Measurements from ENCODE around the gene ZSCAN9.

ZSCAN9 gene

DNA sequence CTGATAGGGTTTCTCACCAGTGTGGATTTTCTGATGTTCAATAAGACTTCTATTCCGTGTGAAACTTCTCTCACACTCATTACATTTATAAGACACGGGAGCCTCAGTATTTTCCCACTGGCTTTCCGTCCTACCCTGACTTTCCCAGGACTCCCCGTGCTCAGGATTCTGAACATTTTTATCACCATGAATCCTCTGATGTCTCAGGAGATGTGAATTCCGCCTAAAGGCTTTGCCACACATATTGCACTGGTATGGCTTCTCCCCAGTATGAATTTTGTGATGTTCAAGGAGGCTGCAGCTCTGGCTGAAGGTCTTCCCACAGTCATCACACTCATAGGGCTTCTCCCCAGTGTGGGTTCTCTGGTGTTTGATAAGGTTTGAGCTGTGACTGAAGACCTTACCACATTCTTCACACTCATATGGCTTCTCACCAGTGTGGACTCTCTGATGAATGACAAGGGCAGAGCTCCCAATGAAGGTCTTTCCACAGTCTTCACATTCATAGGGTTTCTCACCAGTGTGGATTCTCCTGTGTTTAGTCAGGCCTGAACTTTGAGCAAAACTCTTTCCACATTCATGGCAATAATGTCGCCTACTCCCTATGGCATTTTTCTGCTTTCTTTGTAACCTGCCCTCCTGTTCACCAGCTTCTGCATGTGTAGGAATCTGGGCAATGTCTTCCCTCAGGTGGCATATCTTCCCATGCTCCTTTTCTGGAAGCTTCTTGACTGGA is 20.3 kb downstream of the ZSCAN9 start:
- DNase-seq (ENCODE audit: extremely low read depth, insufficient read length): no peak
- H3K27me3 ChIP-seq (replicated peaks; ENCODE audit: control insufficient read depth, insufficient read depth, low read length): no peaks in the 10 kb centered on the region
- H3K4me3 ChIP-seq (replicated peaks; ENCODE audit: low read depth, low read length): no peak overlapping the region
- peaks cover 8% of the 10 kb centered on the region for H3K36me3 ChIP-seq (ENCODE audit: control insufficient read depth, insufficient read depth, low read length)
- TF ChIP-seq, protein P1, sequence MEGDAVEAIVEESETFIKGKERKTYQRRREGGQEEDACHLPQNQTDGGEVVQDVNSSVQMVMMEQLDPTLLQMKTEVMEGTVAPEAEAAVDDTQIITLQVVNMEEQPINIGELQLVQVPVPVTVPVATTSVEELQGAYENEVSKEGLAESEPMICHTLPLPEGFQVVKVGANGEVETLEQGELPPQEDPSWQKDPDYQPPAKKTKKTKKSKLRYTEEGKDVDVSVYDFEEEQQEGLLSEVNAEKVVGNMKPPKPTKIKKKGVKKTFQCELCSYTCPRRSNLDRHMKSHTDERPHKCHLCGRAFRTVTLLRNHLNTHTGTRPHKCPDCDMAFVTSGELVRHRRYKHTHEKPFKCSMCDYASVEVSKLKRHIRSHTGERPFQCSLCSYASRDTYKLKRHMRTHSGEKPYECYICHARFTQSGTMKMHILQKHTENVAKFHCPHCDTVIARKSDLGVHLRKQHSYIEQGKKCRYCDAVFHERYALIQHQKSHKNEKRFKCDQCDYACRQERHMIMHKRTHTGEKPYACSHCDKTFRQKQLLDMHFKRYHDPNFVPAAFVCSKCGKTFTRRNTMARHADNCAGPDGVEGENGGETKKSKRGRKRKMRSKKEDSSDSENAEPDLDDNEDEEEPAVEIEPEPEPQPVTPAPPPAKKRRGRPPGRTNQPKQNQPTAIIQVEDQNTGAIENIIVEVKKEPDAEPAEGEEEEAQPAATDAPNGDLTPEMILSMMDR (IDR thresholded peaks at IDR 0.05; ENCODE audit: insufficient read depth, low read length, poor library complexity, severe bottlenecking): no peak

DNA sequence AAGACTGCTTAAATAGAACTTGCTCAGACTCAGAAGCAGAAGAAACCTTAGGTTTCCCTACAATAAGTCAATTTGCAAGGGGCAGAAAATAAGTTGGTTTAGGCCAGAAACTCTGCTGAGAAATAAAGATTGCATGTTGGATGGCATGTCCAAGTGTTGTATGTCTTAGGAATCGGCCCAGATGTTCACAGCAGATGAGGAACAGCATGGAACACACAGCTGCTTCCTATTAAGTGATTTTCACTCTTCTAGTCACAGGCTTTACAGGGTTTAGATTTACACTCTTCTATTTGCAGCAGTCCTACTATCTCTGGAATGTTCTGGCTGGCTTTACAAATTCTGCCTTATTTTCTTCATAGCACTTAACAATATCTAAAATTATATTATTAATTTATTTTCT is 23.8 kb downstream of the ZSCAN9 start:
- Histone ChIP-seq H3K27me3 (replicated peaks; ENCODE audit: control insufficient read depth, insufficient read depth, low read length) (no peaks in the 10 kb centered on the region), H3K36me3 (ENCODE audit: control insufficient read depth, insufficient read depth, low read length) (peaks cover 8% of the 10 kb centered on the region), H3K4me3 (replicated peaks; ENCODE audit: low read depth, low read length) (no peak overlapping the region)
- TF ChIP-seq, protein P1 (IDR thresholded peaks at IDR 0.05; ENCODE audit: insufficient read depth, low read length, poor library complexity, severe bottlenecking): no peak
- no peak for DNase-seq (ENCODE audit: extremely low read depth, insufficient read length)

DNA sequence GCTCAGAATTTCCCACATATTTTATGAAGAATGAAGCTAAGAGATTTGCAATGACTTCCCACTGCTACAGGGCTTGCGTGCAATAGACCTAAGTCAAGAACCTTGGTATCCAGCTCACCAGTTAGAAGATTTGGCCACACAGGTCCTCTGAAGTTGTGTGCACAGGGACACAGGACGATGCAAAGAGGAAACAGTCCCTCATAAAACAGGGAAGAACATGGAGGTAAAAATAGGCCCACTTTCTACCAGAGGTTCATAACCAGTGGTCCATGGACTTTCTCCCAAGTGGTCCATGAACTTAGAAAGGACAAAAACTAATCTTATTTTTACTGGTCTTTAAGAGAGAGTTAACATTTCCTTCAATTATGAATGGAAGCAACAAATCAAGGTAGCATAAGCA is 25.7 kb downstream of the ZSCAN9 start:
- Histone ChIP-seq H3K36me3 (ENCODE audit: control insufficient read depth, insufficient read depth, low read length) (peaks cover 6% of the 10 kb centered on the region), H3K27me3 (replicated peaks; ENCODE audit: control insufficient read depth, insufficient read depth, low read length) (no peaks in the 10 kb centered on the region), H3K4me3 (replicated peaks; ENCODE audit: low read depth, low read length) (peak overlapping the region; percentile 79)
- TF ChIP-seq, protein P1 (IDR thresholded peaks at IDR 0.05; ENCODE audit: insufficient read depth, low read length, poor library complexity, severe bottlenecking): no peak
- no peak for DNase-seq (ENCODE audit: extremely low read depth, insufficient read length)

DNA sequence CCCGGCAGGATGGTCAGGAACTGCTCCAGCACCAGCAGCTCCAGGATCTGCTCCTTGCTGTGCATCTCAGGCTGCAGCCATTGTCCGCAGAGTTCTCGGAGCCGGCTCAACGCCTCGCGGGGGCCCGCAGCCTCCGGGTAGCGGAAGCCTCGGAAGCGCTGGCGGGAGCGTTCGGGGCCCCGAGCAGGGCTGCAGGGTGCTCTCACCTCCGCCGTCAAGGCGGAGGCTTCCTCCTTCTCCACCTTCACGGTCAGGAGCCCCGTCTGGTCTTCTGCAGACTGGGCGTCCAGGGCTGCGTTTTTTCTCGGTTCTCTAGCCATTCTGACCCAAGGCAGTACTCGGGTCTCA is 26.6 kb downstream of the ZSCAN9 start:
- DNase-seq (ENCODE audit: extremely low read depth, insufficient read length): peak; percentile 62
- H3K36me3 ChIP-seq (ENCODE audit: control insufficient read depth, insufficient read depth, low read length): peaks cover under 1% of the 10 kb centered on the region
- no peaks in the 10 kb centered on the region for H3K27me3 ChIP-seq (replicated peaks; ENCODE audit: control insufficient read depth, insufficient read depth, low read length)
- TF ChIP-seq, protein P1 (IDR thresholded peaks at IDR 0.05; ENCODE audit: insufficient read depth, low read length, poor library complexity, severe bottlenecking): no peak
- peak overlapping the region; percentile 79 for H3K4me3 ChIP-seq (replicated peaks; ENCODE audit: low read depth, low read length)

DNA sequence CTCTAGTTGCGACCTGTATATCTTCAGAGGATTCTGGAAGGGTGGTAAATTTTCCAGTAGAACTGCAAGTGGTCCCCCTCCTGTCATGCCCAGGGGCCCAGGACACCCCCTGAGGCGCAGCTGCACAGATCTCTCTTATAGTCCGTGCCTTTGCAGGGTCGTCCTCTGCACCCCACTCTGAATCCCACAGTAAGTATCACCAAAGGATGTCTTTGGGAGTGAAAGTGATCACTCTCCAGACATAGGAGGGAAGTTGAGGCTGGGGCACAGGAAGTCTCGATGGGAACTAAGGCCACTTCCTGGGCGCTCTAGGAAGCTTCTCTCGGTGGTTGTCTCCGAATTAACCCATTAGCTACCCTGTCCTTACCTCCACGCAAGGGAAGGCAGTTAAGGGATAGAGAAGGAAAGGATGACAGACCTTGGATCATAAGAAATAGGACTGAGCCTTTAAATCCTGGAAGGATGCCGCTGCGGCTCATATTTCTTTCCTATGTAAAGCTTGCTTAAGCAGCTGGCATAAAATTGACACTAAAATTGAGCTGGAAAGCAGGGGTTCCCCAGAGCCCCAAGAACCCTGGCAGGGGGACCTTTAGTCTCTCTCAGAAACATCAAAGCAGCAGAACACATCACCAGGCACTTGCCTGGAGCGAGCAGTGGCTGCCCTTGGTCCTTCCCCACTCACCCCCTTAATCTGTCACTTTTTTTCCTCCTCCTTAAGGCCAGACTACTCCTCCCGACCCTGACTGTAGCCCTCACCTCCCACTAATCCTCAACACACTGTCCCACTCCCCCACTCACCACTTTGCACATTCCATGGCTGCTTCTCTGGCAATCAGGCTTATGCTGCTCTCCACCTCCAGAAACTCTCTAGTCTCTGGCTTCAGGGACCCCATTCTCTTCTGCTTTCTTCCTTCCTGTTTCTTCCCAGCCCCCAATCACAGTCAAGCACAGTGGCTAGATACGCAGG is 27.2 kb downstream of the ZSCAN9 start, which contains the start of gene ZKSCAN4:
Gene ZKSCAN4 (minus strand): TSS at position 261 of the 967 bp plus-strand sequence. CDS start 289 bp downstream, outside the sequence.
- TF ChIP-seq, protein P1 (IDR thresholded peaks at IDR 0.05; ENCODE audit: insufficient read depth, low read length, poor library complexity, severe bottlenecking): no peak
- H3K27me3 ChIP-seq (replicated peaks; ENCODE audit: control insufficient read depth, insufficient read depth, low read length): no peaks in the 10 kb centered on the region
- peak within 1 kb of the TSS; percentile 79 for H3K4me3 ChIP-seq (replicated peaks; ENCODE audit: low read depth, low read length)
- no peaks in the 10 kb centered on the region for H3K36me3 ChIP-seq (ENCODE audit: control insufficient read depth, insufficient read depth, low read length)
- peak; percentile 70 for DNase-seq (ENCODE audit: extremely low read depth, insufficient read length)

All from GM06990 (cell line).